HG03159 (cell line): Measurements from ENCODE around the gene DNTTIP2.
A peak's percentile ranks its signal among the peaks of the same experiment; 100 is the strongest.
"Not testable (repeated sequence)": the region's sequence is repeated elsewhere in the genome, so short reads cannot be mapped to it uniquely, and the experiment has no call there.

Source experiments
- ATAC-seq: cut with Tn5 transposase; IDR thresholded peaks from one replicate; pipeline ENCODE4 v1.9.1; 2021; ENCODE audit warnings: mild to moderate bottlenecking, moderate library complexity; ENCODE audit not compliant: unreplicated experiment

Gene DNTTIP2

DNA sequence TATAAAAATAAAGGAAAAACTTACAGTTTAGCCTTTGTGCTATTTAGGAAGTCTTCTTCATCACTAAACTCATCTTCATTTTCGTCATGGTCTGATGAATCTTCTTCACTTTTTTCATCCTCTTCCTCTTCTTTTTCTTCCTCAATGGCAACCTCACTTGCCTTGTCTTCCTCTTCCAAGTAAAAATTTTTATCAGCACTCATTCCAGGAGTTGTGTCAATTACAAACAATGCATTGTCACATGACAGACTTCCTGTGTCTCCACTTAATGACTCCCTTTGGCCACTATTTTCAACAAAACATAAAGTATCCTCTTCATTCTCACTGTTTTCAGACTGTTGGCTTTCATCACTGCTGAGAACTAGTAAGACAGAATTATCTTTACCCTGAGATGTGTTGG, 2.8 kb downstream of the DNTTIP2 start:
- no peak for ATAC-seq

DNA sequence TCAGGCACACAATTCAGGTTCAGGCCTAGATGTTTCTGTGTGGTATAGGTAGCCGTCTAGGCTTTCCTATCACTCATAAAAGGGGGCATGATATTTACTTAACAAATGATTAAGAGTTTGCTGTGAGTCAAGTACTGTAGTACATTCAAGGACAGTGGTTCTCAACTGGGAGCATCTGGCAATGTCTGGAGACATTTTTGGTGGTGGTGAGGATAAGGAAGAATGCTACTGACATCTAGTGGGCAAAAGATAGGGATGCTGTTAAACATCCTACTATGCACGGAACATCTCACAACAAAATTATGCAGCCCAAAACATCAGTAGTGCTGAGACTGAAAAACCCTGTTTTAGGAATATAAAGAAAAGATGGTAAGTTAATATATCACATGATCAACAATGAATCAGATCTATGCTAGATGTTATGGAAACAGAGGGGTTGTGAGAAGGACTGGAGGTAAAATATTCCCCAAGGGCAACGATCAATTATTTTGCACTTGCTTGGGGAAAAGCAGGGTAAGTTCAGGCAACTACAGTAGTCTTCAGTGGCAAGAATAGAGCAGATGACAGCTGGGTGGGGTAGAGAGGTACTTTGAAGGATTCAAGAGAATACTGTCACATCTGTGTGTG, 4.9 kb downstream of the DNTTIP2 start:
- ATAC-seq: no peak

DNA sequence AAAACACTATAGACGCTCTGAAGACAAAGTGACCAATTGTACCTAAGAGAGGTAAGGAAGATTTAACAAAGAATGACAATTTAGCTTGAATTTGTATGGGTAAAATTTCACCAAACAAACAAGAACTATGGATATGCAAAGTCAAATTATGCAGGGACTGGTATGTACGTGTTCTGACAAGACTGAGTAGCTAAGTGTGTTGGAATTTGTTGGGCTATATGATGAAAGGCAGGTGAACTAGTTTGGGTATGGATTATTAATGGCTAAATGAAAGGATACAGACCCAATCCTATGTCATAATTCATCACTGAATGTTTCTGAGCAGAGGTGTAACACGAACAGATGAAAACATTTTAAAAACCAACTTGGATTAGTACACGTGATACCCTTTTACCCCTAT, 7.6 kb downstream of the DNTTIP2 start:
- ATAC-seq: no peak

DNA sequence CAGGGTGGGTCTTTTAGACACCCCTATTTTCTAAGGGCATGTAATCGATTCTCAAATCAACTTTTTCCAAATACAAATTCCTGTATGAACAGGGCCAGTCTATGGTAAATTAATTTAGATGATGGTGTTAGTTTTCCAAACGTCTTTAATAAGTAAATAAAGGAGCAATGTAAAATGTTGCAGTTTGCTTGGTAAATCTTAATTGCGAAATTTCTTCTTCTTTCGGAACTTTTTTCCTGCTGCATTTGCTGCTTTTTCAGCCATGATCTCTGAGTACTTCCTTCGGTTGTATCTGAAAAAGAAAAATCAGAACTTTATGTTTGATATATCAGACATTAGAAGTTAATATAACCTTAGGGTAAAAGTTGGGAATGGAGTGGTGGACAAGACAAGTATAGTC, 9.4 kb downstream of the DNTTIP2 start:
- no peak for ATAC-seq

DNA sequence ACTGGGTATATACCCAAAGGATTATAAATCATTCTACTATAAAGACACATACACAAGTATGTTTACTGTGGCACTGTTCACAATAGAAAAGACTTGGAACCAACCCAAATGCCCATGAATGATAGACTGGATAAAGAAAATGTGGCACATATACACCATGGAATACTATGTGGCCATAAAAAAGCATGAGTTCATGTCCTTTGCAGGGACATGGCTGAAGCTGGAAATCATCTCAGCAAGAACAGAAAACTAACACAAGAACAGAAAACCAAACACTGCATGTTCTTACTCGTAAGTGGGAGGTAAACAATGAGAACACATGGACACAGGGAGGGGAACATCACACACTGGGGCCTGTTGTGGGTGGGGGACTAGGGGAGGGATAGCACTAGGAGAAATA, 10.5 kb downstream of the DNTTIP2 start:
- not testable (repeated sequence) for ATAC-seq

DNA sequence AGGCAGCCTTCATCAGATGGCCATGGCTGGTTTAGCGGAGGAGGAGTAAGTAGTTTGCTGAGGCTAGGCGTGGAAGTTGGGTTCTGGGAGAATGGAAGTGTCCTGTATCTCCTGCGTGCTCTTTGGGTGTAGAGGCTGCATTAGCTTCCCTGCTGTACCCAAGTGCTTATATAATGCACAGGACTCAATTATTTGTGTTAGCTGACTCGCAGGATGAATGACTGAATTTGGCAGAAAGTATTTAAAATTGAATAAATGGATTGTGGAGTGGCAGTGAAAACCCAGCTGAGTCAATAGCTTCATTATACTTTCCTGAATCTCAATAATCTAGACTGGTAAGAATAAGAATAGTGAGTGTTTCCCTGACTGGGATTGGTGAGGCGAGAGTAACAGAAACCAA, 13.8 kb downstream of the DNTTIP2 start:
- ATAC-seq: no peak

DNA sequence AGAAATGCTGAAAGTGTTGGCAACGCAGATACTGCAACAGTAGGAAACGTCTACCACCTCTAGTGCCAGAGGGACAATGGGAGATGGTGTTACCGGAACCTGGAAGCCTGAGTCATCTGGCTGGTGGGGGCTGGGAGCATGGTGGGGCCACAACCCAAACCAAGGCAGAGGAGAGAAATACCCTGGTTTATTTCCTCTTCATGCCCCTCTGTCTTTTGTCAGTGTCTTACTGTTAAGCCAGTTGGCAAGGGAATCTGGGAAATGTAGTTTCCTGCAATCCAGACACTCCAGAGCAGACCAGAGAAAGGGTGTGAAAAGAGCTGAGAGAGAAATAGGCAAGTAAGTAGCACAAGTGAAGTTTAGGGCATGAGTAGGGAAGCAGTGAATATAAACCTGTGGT, 14.8 kb downstream of the DNTTIP2 start:
- no peak for ATAC-seq

DNA sequence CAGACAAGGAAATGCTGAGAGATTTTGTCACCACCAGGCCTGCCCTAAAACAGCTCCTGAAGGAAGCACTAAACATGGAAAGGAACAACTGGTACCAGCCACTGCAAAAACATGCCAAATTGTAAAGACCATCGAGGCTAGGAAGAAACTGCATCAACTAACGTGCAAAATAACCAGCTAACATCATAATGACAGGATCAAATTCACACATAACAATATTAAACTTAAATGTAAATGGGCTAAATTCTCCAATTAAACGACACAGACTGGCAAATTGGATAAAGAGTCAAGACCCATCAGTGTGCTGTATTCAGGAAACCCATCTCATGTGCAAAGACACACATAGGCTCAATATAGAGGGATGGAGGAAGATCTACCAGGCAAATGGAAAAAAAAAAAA, 21.4 kb downstream of the DNTTIP2 start:
- ATAC-seq: not testable (repeated sequence)

DNA sequence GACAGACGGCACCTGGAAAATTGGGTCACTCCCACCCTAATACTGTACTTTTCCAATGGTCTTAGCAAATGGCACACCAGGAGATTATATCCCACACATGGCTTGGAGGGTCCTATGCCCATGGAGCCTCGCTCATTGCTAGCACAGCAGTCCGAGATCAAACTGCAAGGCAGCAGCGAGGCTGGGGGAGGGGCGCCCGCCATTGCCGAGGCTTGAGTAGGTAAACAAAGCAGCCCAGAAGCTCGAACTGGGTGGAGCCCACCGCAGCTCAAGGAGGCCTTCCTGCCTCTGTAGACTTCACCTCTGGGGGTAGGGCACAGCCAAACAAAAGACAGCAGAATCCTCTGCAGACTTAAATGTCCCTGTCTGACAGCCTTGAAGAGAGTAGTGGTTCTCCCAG, 23.0 kb downstream of the DNTTIP2 start:
- not testable (repeated sequence) for ATAC-seq

DNA sequence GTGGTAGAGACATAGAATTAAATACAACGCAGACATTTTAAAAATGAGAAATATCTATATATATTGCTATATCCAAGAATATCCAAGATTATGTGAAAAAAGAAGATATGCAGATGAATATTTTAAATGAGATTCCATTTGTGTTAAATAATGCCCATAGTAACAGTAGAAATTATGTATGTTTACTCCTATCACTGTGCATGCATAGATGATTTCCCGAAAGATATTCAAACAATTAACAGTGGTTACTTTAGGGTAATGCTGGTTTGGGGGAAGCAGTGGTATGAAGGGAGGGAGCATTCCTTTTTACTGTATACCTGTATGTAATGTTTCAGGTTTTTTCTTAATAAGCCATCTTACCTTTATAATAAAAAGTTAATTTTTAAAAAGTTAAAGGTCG, 25.1 kb downstream of the DNTTIP2 start:
- no peak for ATAC-seq

DNA sequence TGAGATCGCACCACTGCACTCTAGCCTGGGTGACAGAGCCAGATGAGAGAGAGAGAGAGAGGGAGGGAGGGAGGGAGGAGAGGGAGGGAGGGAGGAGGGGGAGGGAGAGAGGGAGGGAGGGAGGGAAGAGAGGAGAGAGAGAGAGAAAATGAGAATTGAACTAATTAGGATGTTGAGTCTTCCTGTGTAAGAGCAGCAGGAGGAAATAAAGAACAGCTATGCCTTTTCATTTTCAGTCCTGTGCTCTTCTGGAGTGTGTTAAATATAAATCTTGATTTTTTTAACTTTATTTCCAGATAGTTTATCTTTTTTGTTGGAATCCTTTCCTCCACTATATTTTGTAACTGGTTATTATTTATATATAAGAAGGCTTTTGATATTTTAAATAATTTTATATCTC, 27.1 kb downstream of the DNTTIP2 start:
- no peak for ATAC-seq

DNA sequence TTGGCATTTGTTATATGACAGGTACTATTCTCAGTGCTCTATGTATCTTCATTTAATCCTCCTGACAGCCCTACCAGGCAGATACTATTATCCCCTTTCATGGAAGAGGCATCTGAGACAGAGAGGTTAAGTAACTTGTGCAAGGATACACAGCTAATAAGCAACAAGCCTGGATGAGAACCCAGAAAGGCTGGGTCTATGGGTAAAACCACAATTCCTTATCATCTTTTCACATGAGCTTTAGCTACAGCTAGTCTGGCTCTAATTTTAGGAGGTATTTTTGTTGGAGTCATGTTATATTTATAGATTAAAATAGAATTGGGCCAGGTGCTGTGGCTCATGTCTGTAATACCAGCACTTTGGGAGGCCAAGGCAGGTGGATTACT, 27.7 kb downstream of the DNTTIP2 start:
- ATAC-seq: no peak

DNA sequence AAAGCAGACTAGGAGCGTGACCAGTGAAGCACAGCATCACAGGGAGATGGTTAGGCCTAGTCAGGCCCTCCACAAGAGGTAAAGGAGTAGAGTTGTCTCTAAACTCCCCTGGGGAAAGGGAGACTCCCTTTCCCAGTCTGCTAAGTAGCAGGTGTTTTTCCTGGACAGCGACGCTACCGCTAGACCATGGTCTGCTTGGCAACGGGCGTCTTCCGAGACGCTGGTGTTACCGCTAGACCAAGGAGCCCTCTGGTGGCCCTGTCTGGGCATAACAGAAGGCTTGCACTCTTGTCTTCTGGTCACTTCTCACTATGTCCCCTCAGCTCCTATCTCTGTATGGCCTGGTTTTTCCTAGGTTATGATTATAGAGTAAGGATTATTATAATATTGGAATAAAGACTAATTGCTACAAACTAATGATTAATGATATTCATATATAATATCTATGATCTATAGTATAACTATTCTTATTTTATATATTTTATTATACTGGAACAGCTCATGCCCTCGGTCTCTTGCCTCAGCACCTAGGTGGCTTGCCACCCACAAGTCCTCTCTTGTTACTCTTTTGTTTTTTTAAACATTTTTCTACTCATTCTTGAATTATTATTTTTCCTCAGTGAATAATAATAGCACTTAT, 28.2 kb downstream of the DNTTIP2 start:
- not testable (repeated sequence) for ATAC-seq

DNA sequence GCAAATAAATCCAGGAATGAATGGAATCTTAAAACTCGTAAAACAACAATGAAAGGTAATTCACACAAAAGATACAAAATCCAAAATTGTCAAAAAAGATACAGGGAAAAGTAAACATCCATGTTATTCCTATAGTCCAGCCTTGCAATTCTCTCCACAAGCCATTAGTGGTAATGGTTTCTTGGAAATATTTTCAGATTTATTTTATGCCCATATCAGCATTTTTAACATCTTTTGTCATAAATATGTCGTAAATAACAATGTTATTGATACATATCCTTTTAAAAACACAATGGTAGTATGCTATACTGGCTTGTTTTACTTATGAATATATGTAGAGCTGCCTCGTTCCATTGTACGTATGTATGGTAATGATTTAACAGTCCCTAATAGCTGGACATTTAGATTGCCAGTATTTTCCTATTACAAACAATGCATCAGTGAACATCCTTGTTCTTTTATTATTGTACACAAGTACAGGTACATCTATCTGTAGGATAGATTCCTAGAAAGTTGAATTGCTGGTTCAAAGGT, 30.6 kb downstream of the DNTTIP2 start:
- ATAC-seq: no peak

DNA sequence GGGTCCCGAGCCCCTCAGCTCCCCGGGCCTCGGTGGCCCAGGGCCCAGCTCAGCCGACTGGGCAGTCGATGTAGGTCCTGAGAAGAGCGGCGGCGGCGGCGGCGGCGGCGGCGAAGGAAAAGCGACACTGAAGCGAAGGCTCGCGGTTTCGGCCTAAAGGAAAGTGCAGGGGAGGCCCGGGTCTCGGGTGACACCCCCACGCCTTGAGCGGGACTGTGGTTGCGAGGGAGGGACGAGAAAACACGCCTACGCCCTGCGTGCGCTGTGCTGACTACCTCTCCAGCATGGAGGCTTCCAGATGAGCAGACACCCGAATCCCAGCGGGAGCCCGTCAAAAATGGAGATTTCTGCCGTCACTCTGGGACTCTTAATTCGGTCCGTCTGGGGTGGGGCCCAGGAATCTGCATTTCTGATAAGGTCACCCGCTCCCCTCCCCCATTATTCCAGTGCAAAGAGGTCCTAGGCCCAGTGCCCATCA, 31.2 kb downstream of the DNTTIP2 start:
- ATAC-seq: peak; percentile 26

DNA sequence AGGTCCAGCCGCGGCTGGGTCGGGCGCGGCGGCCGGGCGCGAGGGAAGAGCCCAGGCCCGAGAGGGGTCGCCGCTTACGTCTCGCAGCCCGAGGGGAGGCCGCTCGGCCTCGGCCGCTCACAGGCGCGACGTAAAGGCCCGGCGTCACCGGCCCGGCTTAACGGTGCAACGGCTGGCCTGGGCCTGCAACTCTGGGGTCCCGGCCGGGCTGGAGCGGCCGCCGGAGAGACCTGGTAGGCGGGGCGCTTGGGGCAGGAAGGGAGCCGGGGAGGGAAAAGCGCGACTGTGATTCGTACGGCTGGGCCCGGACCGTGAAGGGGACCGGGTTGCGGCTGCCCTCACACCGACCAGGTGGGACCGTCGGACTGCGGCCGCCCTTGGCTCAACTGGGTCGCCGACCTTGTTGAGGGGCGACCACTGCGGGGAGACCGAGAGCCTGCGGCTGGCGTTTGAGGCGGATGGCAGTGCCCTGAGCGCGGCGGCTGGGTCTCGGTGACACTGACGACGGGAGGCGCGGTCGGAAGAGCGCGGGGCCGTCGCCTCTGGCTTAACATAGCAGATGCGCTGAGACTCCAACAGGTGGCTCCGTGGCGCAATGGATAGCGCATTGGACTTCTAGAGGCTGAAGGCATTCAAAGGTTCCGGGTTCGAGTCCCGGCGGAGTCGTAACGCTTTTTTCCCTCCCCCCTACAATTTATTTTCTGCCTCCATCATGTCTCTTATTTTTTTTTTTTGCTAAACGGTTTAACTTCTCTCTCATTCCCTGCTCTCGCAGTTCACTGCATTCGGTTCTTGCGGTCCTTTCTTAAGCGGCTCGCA, 31.8 kb downstream of the DNTTIP2 start:
- peak; percentile 72 for ATAC-seq

DNA sequence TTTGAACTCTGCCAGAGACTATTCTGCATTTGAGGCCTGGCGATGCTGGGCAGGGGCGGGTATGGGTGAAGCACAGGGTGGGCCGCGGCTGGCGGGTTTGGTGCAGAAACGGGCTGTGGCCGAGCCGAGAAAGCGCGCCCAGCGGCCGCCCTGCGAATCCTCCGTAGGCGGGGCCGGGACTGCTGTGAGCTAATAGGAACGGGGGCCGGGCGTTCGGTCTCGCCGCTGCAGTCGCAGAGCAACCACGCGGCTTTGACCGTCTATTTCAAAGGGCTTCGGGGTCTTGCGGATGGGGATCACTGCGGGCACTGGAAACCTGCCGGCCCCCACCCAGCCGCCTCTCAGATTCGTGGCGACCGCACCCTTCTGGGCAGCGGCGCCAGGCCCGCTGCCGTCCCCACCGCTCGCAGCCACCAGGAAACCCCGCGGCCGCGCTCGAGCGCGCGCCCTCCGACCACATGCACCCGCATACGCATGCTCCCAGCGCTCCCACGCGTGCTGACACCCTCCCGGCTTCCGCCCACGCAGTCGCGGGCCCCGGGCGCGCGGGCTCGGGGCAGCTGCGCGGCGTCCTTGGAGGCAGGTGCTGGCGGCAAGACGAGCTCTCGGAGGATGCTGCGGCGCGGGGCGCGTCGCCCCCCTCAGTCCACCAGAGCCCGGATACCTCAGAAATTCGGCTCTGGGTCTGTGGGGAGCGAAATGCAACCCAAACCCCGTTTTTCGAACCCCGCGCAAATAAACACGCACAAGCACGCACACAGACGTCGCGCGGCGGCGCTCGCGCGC, 32.6 kb downstream of the DNTTIP2 start:
- peak; percentile 58 for ATAC-seq

DNA sequence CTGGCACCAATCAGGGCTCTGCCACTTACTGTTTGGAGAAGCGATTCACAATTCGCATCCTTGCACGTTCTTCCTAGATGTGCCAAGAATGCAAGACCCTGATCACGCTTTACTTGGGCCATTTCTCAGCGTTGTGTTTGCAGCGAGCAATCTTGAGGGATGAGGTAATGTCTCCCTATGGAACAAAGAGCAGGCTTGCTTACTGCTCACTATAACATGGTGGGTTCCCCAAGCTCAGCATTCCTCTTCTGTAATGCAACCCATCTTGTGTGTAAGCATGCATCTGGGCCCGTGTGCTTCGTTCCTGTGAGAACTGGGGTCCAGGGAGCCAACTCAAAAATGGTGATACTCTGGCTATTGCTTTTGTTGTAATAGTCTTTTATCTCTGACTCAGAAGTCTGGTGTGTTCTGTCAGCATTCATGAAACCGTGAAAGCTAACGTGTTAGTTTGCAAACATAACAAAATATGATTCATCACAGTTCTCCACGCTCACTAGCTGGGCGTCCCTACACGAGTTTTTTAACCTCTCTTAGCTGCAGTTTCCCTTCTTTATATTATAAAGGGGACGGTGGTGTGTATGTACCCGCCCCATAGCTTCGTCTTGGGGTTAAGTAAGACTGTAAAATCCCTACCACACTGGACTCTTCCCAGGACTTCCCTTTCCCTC, 33.3 kb downstream of the DNTTIP2 start:
- ATAC-seq: peak; percentile 4

DNA sequence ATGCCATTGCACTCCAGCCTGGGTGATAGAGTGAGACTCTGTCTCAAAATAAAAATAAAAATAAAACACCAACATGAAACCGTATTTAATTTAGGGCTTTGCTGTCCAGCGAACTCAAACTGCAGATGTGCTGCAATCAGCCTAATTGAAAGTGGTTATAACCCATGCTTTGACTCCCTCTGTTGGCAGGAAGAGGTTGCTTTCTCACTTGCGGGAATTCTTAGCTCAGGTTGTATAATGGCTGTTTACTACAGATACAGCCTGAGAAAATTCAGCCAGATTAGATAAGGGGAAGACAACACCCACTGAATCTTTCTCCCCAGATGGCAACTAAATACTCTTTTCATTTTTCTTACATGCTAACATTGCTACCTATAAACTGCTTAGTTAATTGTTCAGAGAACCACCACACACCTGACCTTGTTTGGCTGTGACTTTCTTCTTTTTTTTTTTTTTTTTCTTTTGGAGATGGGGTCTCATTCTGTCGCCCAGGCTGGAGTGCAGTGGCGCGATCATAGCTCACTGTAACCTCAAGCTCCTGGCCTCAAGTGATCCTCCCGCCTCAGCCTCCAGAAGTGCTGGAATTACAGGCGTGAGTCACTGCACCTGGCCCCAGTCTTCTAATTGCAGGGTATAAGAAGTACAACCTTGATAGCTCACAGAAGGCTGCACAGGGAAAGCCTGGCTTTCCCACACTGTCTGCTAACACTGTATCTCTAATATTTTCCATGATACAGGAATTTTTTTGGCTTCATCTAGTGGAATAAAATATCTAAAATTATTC, 34.6 kb downstream of the DNTTIP2 start:
- ATAC-seq: no peak
